LNCaP clone FGC (cell line): Measurements from ENCODE around the gene PBX4.

Experiments
- DNase-seq: peaks from one replicate; pipeline ENCODE4 v3.0.0-alpha.2; 2011; ENCODE audit warnings: low read depth
- H3K4me3 ChIP-seq: 2 replicates; pipeline ENCODE4 v1.5.1; 2011; ENCODE audit warnings: mild to moderate bottlenecking, low read depth, low read length, control low read depth
- CTCF ChIP-seq: IDR thresholded peaks from 2 replicates; pipeline ENCODE4 v1.5.1; 2012; ENCODE audit warnings: mild to moderate bottlenecking; ENCODE audit not compliant: control insufficient read depth, insufficient read depth; ENCODE audit errors: extremely low read depth

The PBX4 gene

GRCh38 chr19:19624032-19624570, 5.6 kb upstream of the PBX4 start:
- H3K4me3 ChIP-seq = no peak overlapping the region
- no peak for DNase-seq
- TF ChIP-seq CTCF = no peak

- no peak overlapping the region for H3K4me3 ChIP-seq
- no peak for TF ChIP-seq CTCF
- no peak for DNase-seq
Observed at GRCh38 chr19:19623383-19623782, 4.9 kb upstream of the PBX4 start.

DNA sequence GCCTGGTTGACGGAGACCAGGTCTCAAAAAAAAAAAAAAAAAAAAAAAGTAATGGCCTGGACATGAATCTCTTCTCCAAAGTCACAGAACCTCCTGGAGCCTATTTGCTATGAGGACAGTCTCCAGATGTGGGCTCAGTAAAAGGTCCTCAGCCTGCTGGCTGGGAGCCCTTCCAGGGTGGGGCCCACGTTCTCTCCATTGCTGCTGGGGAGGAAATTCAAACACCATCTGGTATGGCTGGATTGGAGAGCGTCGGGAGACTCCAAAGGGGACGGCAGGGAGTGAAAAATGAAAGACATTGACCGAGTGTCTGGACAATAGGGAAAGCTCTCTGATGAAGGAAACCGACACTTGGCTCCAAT, 1.3 kb upstream of the PBX4 start:
- TF ChIP-seq CTCF = no peak
- DNase-seq = no peak
- no peak overlapping the region for H3K4me3 ChIP-seq

- DNase-seq = no peak
- H3K4me3 ChIP-seq = peak overlapping the region; percentile 49
- TF ChIP-seq CTCF = no peak
Observed at GRCh38 chr19:19619181-19619848, 828 bp upstream of the PBX4 start.

DNA sequence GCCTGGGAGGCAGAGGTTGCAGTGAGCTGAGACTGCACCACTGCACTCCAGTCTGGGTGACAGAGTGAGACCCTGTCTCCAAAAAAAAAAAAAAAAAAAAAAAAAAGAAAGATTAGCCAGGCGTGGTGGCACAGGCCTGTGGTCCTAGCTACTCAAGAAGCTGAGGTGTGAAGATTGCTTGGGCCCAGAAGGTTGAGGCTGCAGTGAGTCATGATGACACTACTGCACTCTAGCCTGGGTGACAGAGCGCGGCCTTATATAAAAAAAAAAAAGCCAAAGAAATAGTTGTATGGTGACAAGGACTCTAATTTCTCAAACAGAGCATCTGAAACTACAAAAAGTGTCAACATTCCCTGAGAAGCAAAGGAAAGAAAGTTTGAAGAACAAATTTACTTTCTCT, 3.4 kb downstream of the PBX4 start:
- no peak overlapping the region for H3K4me3 ChIP-seq
- no peak for DNase-seq
- TF ChIP-seq CTCF = no peak

GRCh38 chr19:19613506-19613905, 5.0 kb downstream of the PBX4 start:
- no peak for DNase-seq
- no peak overlapping the region for H3K4me3 ChIP-seq
- no peak for TF ChIP-seq CTCF
